ENCODE results near the gene DOCK2.

DNA sequence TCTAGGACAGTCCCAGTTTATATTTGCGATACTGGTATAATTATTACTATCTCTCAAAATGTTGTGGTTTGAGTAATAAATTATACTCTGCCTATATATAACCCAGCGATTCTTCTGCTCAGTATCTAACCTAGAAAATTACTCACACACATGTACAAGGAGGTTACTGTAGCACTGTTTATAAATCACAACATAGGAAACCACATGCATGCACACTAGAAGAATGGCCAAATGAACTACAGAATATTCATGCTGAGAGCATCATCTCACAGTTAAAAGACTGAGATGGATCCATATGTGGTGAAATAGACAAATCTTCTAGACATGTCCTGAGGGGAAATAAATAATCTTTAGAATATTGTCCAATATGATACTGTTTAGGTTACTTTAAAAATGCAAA lies 281.2 kb downstream of the DOCK2 start:
- TF ChIP-seq, protein P1, sequence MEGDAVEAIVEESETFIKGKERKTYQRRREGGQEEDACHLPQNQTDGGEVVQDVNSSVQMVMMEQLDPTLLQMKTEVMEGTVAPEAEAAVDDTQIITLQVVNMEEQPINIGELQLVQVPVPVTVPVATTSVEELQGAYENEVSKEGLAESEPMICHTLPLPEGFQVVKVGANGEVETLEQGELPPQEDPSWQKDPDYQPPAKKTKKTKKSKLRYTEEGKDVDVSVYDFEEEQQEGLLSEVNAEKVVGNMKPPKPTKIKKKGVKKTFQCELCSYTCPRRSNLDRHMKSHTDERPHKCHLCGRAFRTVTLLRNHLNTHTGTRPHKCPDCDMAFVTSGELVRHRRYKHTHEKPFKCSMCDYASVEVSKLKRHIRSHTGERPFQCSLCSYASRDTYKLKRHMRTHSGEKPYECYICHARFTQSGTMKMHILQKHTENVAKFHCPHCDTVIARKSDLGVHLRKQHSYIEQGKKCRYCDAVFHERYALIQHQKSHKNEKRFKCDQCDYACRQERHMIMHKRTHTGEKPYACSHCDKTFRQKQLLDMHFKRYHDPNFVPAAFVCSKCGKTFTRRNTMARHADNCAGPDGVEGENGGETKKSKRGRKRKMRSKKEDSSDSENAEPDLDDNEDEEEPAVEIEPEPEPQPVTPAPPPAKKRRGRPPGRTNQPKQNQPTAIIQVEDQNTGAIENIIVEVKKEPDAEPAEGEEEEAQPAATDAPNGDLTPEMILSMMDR (IDR thresholded peaks at IDR 0.05) = no peak
- TF ChIP-seq TCF7L2 (IDR thresholded peaks at IDR 0.05; ENCODE audit: low read depth, low read length) (no peak), POLR2AphosphoS5 (IDR thresholded peaks at IDR 0.05; ENCODE audit: low read depth, low read length) (no peak), SIN3A (IDR thresholded peaks at IDR 0.05; ENCODE audit: borderline replicate concordance, insufficient read depth, low read depth, low read length) (no peak)
- TF ChIP-seq, protein P2, sequence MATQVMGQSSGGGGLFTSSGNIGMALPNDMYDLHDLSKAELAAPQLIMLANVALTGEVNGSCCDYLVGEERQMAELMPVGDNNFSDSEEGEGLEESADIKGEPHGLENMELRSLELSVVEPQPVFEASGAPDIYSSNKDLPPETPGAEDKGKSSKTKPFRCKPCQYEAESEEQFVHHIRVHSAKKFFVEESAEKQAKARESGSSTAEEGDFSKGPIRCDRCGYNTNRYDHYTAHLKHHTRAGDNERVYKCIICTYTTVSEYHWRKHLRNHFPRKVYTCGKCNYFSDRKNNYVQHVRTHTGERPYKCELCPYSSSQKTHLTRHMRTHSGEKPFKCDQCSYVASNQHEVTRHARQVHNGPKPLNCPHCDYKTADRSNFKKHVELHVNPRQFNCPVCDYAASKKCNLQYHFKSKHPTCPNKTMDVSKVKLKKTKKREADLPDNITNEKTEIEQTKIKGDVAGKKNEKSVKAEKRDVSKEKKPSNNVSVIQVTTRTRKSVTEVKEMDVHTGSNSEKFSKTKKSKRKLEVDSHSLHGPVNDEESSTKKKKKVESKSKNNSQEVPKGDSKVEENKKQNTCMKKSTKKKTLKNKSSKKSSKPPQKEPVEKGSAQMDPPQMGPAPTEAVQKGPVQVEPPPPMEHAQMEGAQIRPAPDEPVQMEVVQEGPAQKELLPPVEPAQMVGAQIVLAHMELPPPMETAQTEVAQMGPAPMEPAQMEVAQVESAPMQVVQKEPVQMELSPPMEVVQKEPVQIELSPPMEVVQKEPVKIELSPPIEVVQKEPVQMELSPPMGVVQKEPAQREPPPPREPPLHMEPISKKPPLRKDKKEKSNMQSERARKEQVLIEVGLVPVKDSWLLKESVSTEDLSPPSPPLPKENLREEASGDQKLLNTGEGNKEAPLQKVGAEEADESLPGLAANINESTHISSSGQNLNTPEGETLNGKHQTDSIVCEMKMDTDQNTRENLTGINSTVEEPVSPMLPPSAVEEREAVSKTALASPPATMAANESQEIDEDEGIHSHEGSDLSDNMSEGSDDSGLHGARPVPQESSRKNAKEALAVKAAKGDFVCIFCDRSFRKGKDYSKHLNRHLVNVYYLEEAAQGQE (IDR thresholded peaks at IDR 0.05; ENCODE audit: insufficient read depth in 1 of 2, low read depth in 2 of 2, low read length in 1 of 2) = no peak
